Kidney glomerular epithelial cell (primary cell): ENCODE results near the gene PRKN.

Experiments
- DNase-seq: peaks from one replicate; lab custom pipeline; 2025; lab: John Stamatoyannopoulos, UW

Gene PRKN

GRCh38 chr6:161486361-161487216 is 1241.0 kb downstream of the PRKN start:
- DNase-seq: peak; percentile 93

GRCh38 chr6:161482517-161482858 is 1245.1 kb downstream of the PRKN start:
- DNase-seq: peak; percentile 68

- DNase-seq: peak; percentile 61
These were observed 1245.6 kb downstream of the PRKN start for GRCh38 chr6:161481786-161482516.

GRCh38 chr6:161480421-161481155 is 1247.0 kb downstream of the PRKN start:
- DNase-seq: peak; percentile 6

GRCh38 chr6:161479376-161479775 is 1248.2 kb downstream of the PRKN start:
- DNase-seq: no peak

- DNase-seq: no peak
These were observed 1249.6 kb downstream of the PRKN start for GRCh38 chr6:161477876-161478425.

- DNase-seq: no peak
These were observed 1250.9 kb downstream of the PRKN start for GRCh38 chr6:161476711-161477110.

- no peak for DNase-seq
These were observed 1262.2 kb downstream of the PRKN start for GRCh38 chr6:161465403-161465802.

- peak; percentile 60 for DNase-seq
These were observed 1264.5 kb downstream of the PRKN start for GRCh38 chr6:161463071-161463470.

GRCh38 chr6:161462148-161462547 is 1265.4 kb downstream of the PRKN start:
- peak; percentile 90 for DNase-seq

- no peak for DNase-seq
These were observed 1268.5 kb downstream of the PRKN start for GRCh38 chr6:161459008-161459615.

GRCh38 chr6:161458201-161458951 is 1269.2 kb downstream of the PRKN start:
- no peak for DNase-seq

GRCh38 chr6:161455848-161456247 is 1271.7 kb downstream of the PRKN start:
- no peak for DNase-seq

GRCh38 chr6:161453558-161453957 is 1274.0 kb downstream of the PRKN start:
- no peak for DNase-seq

GRCh38 chr6:161452241-161452640 is 1275.3 kb downstream of the PRKN start:
- no peak for DNase-seq

GRCh38 chr6:161449521-161449920 is 1278.0 kb downstream of the PRKN start:
- DNase-seq: no peak

- no peak for DNase-seq
These were observed 1280.6 kb downstream of the PRKN start for GRCh38 chr6:161446949-161447348.

- peak; percentile 42 for DNase-seq
These were observed 1281.2 kb downstream of the PRKN start for GRCh38 chr6:161446296-161446925.

GRCh38 chr6:161445021-161445799 is 1282.4 kb downstream of the PRKN start:
- no peak for DNase-seq

GRCh38 chr6:161444464-161444863 is 1283.1 kb downstream of the PRKN start:
- DNase-seq: no peak
